SK-N-SH (cell line): Measurements from ENCODE around the gene OR1L8.

Experiments used
- EP300 ChIP-seq, 2 experiments: IDR thresholded peaks; 2 replicates each; pipeline versions ENCODE4 v1.4.0 to v1.6.1; 2012; ENCODE audit warnings: borderline replicate concordance in 1 of 2, low read depth in 1 of 2, low read length in 1 of 2
- GATA2 ChIP-seq: sonication (generic); formaldehyde crosslinking; IDR thresholded peaks from 2 replicates; pipeline ENCODE4 v1.5.0; 2020; ENCODE audit warnings: mild to moderate bottlenecking, missing genetic modification reagents
- MAX ChIP-seq: IDR thresholded peaks from 2 replicates; pipeline ENCODE4 v1.4.0; 2012; ENCODE audit warnings: low read depth
- MXI1 ChIP-seq: IDR thresholded peaks from 2 replicates; pipeline ENCODE4 v1.6.1; 2012; ENCODE audit warnings: mild to moderate bottlenecking, low read depth, low read length, improper control_type of control experiment
- PBX3 ChIP-seq: IDR thresholded peaks from 2 replicates; pipeline ENCODE4; 2012
- RCOR1 ChIP-seq: fragments of 150-350 bp; IDR thresholded peaks from 2 replicates; pipeline ENCODE4 v1.6.1; 2017; ENCODE audit warnings: antibody characterized with exemption, low read length
- RXRA ChIP-seq: IDR thresholded peaks from 2 replicates; pipeline ENCODE4 v1.4.0; 2012; ENCODE audit warnings: low read depth, mild to moderate bottlenecking, borderline replicate concordance
- SMC3 ChIP-seq: IDR thresholded peaks from 2 replicates; pipeline ENCODE4 v1.6.1; 2012; ENCODE audit warnings: low read depth, low read length, improper control_type of control experiment
- TCF12 ChIP-seq: IDR thresholded peaks from 2 replicates; pipeline ENCODE4 v1.4.0; 2012
- ZBTB33 ChIP-seq: IDR thresholded peaks from 2 replicates; pipeline ENCODE4 v1.4.0; 2012; ENCODE audit warnings: low read depth, borderline replicate concordance
- TF ChIP-seq, protein P1 (sequence below): fragments of 200-600 bp; sonication (generic); IDR thresholded peaks from 2 replicates; pipeline ENCODE4 v1.6.1; 2017; ENCODE audit warnings: antibody characterized with exemption, mild to moderate bottlenecking, moderate library complexity
- TF ChIP-seq, protein P2 (sequence below): fragments of 150-350 bp; IDR thresholded peaks from 2 replicates; pipeline ENCODE4 v1.6.1; 2017; ENCODE audit warnings: antibody characterized with exemption, low read length, low read depth, borderline replicate concordance

- TF ChIP-seq PBX3 (no peak), TCF12 (no peak), MAX (no peak), MXI1 (no peak), RCOR1 (no peak), ZBTB33 (no peak), EP300 (IDR thresholded peaks at IDR 0.05; ENCODE audit: borderline replicate concordance in 1 of 2, low read depth in 1 of 2, low read length in 1 of 2) (no peak), GATA2 (CRISPR knock-in tag) (no peak), RXRA (no peak), SMC3 (no peak)
- TF ChIP-seq, protein P1, sequence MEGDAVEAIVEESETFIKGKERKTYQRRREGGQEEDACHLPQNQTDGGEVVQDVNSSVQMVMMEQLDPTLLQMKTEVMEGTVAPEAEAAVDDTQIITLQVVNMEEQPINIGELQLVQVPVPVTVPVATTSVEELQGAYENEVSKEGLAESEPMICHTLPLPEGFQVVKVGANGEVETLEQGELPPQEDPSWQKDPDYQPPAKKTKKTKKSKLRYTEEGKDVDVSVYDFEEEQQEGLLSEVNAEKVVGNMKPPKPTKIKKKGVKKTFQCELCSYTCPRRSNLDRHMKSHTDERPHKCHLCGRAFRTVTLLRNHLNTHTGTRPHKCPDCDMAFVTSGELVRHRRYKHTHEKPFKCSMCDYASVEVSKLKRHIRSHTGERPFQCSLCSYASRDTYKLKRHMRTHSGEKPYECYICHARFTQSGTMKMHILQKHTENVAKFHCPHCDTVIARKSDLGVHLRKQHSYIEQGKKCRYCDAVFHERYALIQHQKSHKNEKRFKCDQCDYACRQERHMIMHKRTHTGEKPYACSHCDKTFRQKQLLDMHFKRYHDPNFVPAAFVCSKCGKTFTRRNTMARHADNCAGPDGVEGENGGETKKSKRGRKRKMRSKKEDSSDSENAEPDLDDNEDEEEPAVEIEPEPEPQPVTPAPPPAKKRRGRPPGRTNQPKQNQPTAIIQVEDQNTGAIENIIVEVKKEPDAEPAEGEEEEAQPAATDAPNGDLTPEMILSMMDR, result no peak
- TF ChIP-seq, protein P2, sequence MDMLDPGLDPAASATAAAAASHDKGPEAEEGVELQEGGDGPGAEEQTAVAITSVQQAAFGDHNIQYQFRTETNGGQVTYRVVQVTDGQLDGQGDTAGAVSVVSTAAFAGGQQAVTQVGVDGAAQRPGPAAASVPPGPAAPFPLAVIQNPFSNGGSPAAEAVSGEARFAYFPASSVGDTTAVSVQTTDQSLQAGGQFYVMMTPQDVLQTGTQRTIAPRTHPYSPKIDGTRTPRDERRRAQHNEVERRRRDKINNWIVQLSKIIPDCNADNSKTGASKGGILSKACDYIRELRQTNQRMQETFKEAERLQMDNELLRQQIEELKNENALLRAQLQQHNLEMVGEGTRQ, result no peak
Measured at GRCh38 chr9:122606587-122606986, 23.4 kb upstream of the OR1L8 start.
